Measurements from ENCODE around the gene CRYBG1.

Gene CRYBG1

DNA sequence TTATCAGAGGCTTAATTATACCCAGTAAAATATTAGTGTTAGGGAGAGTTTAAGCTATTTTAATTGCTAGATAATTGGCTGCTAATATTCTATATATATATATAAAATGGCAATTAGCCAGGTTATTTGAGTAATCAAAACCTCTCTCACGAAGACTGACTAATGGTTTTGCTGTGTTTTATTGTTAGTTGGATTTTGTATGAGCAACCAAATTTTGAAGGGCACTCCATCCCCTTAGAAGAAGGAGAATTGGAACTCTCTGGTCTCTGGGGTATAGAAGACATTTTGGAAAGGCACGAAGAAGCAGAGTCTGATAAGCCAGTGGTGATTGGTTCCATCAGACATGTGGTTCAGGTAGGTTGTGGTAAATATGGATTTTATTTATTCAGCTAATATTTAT is 166.6 kb downstream of the CRYBG1 start:
- H3K27me3 ChIP-seq (ENCODE audit: insufficient read depth, poor library complexity, severe bottlenecking): no peaks in the 10 kb centered on the region
- TF ChIP-seq, protein P1, sequence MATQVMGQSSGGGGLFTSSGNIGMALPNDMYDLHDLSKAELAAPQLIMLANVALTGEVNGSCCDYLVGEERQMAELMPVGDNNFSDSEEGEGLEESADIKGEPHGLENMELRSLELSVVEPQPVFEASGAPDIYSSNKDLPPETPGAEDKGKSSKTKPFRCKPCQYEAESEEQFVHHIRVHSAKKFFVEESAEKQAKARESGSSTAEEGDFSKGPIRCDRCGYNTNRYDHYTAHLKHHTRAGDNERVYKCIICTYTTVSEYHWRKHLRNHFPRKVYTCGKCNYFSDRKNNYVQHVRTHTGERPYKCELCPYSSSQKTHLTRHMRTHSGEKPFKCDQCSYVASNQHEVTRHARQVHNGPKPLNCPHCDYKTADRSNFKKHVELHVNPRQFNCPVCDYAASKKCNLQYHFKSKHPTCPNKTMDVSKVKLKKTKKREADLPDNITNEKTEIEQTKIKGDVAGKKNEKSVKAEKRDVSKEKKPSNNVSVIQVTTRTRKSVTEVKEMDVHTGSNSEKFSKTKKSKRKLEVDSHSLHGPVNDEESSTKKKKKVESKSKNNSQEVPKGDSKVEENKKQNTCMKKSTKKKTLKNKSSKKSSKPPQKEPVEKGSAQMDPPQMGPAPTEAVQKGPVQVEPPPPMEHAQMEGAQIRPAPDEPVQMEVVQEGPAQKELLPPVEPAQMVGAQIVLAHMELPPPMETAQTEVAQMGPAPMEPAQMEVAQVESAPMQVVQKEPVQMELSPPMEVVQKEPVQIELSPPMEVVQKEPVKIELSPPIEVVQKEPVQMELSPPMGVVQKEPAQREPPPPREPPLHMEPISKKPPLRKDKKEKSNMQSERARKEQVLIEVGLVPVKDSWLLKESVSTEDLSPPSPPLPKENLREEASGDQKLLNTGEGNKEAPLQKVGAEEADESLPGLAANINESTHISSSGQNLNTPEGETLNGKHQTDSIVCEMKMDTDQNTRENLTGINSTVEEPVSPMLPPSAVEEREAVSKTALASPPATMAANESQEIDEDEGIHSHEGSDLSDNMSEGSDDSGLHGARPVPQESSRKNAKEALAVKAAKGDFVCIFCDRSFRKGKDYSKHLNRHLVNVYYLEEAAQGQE (IDR thresholded peaks at IDR 0.05; ENCODE audit: insufficient replicate concordance, low read depth): no peak
- TF ChIP-seq, protein P2, sequence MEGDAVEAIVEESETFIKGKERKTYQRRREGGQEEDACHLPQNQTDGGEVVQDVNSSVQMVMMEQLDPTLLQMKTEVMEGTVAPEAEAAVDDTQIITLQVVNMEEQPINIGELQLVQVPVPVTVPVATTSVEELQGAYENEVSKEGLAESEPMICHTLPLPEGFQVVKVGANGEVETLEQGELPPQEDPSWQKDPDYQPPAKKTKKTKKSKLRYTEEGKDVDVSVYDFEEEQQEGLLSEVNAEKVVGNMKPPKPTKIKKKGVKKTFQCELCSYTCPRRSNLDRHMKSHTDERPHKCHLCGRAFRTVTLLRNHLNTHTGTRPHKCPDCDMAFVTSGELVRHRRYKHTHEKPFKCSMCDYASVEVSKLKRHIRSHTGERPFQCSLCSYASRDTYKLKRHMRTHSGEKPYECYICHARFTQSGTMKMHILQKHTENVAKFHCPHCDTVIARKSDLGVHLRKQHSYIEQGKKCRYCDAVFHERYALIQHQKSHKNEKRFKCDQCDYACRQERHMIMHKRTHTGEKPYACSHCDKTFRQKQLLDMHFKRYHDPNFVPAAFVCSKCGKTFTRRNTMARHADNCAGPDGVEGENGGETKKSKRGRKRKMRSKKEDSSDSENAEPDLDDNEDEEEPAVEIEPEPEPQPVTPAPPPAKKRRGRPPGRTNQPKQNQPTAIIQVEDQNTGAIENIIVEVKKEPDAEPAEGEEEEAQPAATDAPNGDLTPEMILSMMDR (IDR thresholded peaks at IDR 0.05; ENCODE audit: insufficient read depth, low read length): no peak
- TF ChIP-seq POLR2AphosphoS5 (IDR thresholded peaks at IDR 0.05; ENCODE audit: low read depth) (no peak), SPI1 (IDR thresholded peaks at IDR 0.05; ENCODE audit: borderline replicate concordance, low read depth) (no peak), GABPA (IDR thresholded peaks at IDR 0.05; ENCODE audit: low read depth) (no peak)
- no peak overlapping the region for H3K27ac ChIP-seq (replicated peaks)
- DNase-seq (ENCODE audit: low read depth in 1 of 2, low spot score in 1 of 2): no peak
- no peak overlapping the region for H3K4me3 ChIP-seq (replicated peaks; ENCODE audit: insufficient read depth, low read length)

DNA sequence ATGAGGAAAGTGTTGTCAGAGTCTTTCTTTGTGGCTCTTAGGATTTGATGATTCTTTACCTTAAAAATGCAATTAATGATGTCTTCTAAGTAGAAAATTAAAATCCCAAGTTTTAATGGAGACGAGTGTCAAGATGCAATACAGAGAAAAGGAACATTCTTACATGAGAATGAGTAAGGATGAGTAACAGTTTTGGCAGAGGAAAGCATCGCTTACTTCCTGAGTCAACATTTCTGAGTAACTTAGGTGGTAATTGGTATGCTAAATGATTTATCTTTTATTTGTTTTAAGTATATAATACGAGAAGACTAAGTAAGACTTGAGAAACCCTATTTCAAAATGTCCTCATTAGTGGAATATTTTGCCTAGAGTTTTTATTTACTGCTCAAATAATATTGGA is 167.5 kb downstream of the CRYBG1 start:
- no peak for DNase-seq (ENCODE audit: low read depth in 1 of 2, low spot score in 1 of 2)
- TF ChIP-seq GABPA (IDR thresholded peaks at IDR 0.05; ENCODE audit: low read depth) (no peak), POLR2AphosphoS5 (IDR thresholded peaks at IDR 0.05; ENCODE audit: low read depth) (no peak), SPI1 (IDR thresholded peaks at IDR 0.05; ENCODE audit: borderline replicate concordance, low read depth) (no peak)
- TF ChIP-seq, protein P1 (IDR thresholded peaks at IDR 0.05; ENCODE audit: insufficient replicate concordance, low read depth): no peak
- TF ChIP-seq, protein P2 (IDR thresholded peaks at IDR 0.05; ENCODE audit: insufficient read depth, low read length): no peak
- no peak overlapping the region for H3K27ac ChIP-seq (replicated peaks)
- no peak overlapping the region for H3K4me3 ChIP-seq (replicated peaks; ENCODE audit: insufficient read depth, low read length)
- H3K27me3 ChIP-seq (ENCODE audit: insufficient read depth, poor library complexity, severe bottlenecking): no peaks in the 10 kb centered on the region

DNA sequence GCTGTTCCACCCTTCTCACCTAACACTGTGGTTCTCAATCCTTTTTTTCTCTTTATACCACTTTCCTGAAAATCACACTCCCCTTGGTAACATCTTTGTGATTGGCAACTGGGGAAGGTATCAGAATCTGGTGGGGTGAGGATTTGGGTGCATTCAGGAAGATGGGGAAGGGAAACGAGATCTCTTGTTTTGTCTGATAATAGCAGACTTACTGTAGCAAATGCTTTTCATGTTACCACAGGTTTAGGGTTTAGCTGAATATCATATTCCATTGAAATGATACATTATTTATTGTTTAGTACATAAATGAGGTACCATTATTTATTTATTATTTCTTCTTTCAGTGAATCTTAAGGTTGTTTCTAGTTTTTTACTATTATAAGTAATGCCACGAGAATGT is 168.0 kb downstream of the CRYBG1 start:
- Histone ChIP-seq H3K27me3 (ENCODE audit: insufficient read depth, poor library complexity, severe bottlenecking) (no peaks in the 10 kb centered on the region), H3K4me3 (replicated peaks; ENCODE audit: insufficient read depth, low read length) (no peak overlapping the region), H3K27ac (replicated peaks) (no peak overlapping the region)
- TF ChIP-seq, protein P1 (IDR thresholded peaks at IDR 0.05; ENCODE audit: insufficient replicate concordance, low read depth): no peak
- TF ChIP-seq SPI1 (IDR thresholded peaks at IDR 0.05; ENCODE audit: borderline replicate concordance, low read depth) (no peak), POLR2AphosphoS5 (IDR thresholded peaks at IDR 0.05; ENCODE audit: low read depth) (no peak), GABPA (IDR thresholded peaks at IDR 0.05; ENCODE audit: low read depth) (no peak)
- TF ChIP-seq, protein P2 (IDR thresholded peaks at IDR 0.05; ENCODE audit: insufficient read depth, low read length): no peak
- DNase-seq (ENCODE audit: low read depth in 1 of 2, low spot score in 1 of 2): no peak
